H9 (cell line): ENCODE results near the gene RGS6. TPM values are rescaled to one million over a fixed set of nuclear protein-coding genes. Genes with fewer than 3 reads are reported as not detected.

Experiments
- DNase-seq: peaks from one replicate; pipeline ENCODE4 v3.0.0-alpha.2; 2017
- H2AFZ ChIP-seq: one replicate; pipeline ENCODE4 v1.6.1; 2013; ENCODE audit warnings: mild to moderate bottlenecking, low read length, control low read depth, moderate library complexity
- H2AK5ac ChIP-seq: 2 replicates; pipeline ENCODE4 v1.6.1; 2013; ENCODE audit warnings: low read length, control low read depth, mixed read lengths; ENCODE audit not compliant: insufficient read length
- H2BK120ac ChIP-seq: one replicate; pipeline ENCODE4 v1.6.1; 2013; ENCODE audit warnings: low read depth, mild to moderate bottlenecking, low read length, control low read depth, inconsistent platforms; ENCODE audit not compliant: poor library complexity, severe bottlenecking
- H2BK12ac ChIP-seq: 2 replicates; pipeline ENCODE4 v1.6.1; 2013; ENCODE audit warnings: low read length, control low read depth, mixed read lengths, low read depth; ENCODE audit not compliant: insufficient read length
- H2BK15ac ChIP-seq: 2 replicates; pipeline ENCODE4 v1.6.1; 2013; ENCODE audit warnings: low read depth, low read length, control low read depth
- H2BK20ac ChIP-seq: one replicate; pipeline ENCODE4 v1.6.1; 2013; ENCODE audit warnings: low read depth, mild to moderate bottlenecking, low read length, control low read depth, inconsistent platforms; ENCODE audit not compliant: poor library complexity, severe bottlenecking
- H2BK5ac ChIP-seq: 2 replicates; pipeline ENCODE4 v1.6.1; 2013; ENCODE audit warnings: low read length, control low read depth, mixed read lengths; ENCODE audit not compliant: insufficient read length
- H3K14ac ChIP-seq: 2 replicates; pipeline ENCODE4 v1.6.1; 2013; ENCODE audit warnings: low read length, control low read depth; ENCODE audit not compliant: insufficient read depth
- H3K18ac ChIP-seq: 2 replicates; pipeline ENCODE4 v1.6.1; 2013; ENCODE audit warnings: low read depth, mild to moderate bottlenecking, mixed read lengths, low read length, control low read depth; ENCODE audit not compliant: insufficient read length
- H3K23ac ChIP-seq: 2 replicates; pipeline ENCODE4 v1.6.1; 2013; ENCODE audit warnings: low read length, control low read depth, mixed read lengths, low read depth; ENCODE audit not compliant: insufficient read length
- H3K23me2 ChIP-seq: 2 replicates; pipeline ENCODE4 v1.6.1; 2013; ENCODE audit warnings: low read depth, mild to moderate bottlenecking, mixed read lengths, low read length, control low read depth; ENCODE audit not compliant: insufficient read length, poor library complexity, severe bottlenecking
- H3K27ac ChIP-seq: 2 replicates; pipeline ENCODE4 v1.5.1; 2013; ENCODE audit warnings: low read length, control low read depth, mixed read lengths, low read depth; ENCODE audit not compliant: insufficient read length
- H3K27me3 ChIP-seq: 2 replicates; pipeline ENCODE4 v1.6.1; 2013; ENCODE audit warnings: low read length, control low read depth, inconsistent platforms; ENCODE audit not compliant: insufficient read depth
- H3K4ac ChIP-seq: 2 replicates; pipeline ENCODE4 v1.6.1; 2013; ENCODE audit warnings: low read depth, mild to moderate bottlenecking, control low read depth, inconsistent platforms, low read length, moderate library complexity
- H3K4me1 ChIP-seq: 2 replicates; pipeline ENCODE4 v1.6.1; 2013; ENCODE audit warnings: low read length, control low read depth, inconsistent platforms; ENCODE audit not compliant: insufficient read depth
- H3K4me2 ChIP-seq: 2 replicates; pipeline ENCODE4 v1.6.1; 2013; ENCODE audit warnings: low read length, control low read depth, mixed read lengths; ENCODE audit not compliant: insufficient read length, insufficient read depth
- H3K56ac ChIP-seq: 2 replicates; pipeline ENCODE4 v1.6.1; 2013; ENCODE audit warnings: low read depth, mild to moderate bottlenecking, mixed read lengths, low read length, control low read depth; ENCODE audit not compliant: insufficient read length
- H3K79me1 ChIP-seq: 2 replicates; pipeline ENCODE4 v1.6.1; 2013; ENCODE audit warnings: low read depth, mild to moderate bottlenecking, moderate library complexity, low read length, control low read depth, inconsistent platforms; ENCODE audit not compliant: insufficient read depth, poor library complexity, severe bottlenecking
- H3K79me2 ChIP-seq: 2 replicates; pipeline ENCODE4 v1.6.1; 2013; ENCODE audit warnings: low read length, control low read depth, inconsistent platforms; ENCODE audit not compliant: insufficient read depth
- H3K9ac ChIP-seq: 2 replicates; pipeline ENCODE4 v1.6.1; 2013; ENCODE audit warnings: low read length, control low read depth, mixed read lengths; ENCODE audit not compliant: insufficient read length; ENCODE audit errors: extremely low read depth
- H3K9me3 ChIP-seq: one replicate; pipeline ENCODE4 v1.6.1; 2013; ENCODE audit warnings: low read depth, low read length, inconsistent platforms; ENCODE audit not compliant: control insufficient read depth
- H3T11ph ChIP-seq: one replicate; pipeline ENCODE4 v1.6.1; 2013; ENCODE audit warnings: mild to moderate bottlenecking, low read length, control low read depth, inconsistent platforms
- H4K20me1 ChIP-seq: one replicate; pipeline ENCODE4 v1.6.1; 2013; ENCODE audit not compliant: control insufficient read depth, insufficient read length, insufficient read depth
- H4K5ac ChIP-seq: 2 replicates; pipeline ENCODE4 v1.6.1; 2013; ENCODE audit warnings: low read depth, mild to moderate bottlenecking, mixed read lengths, low read length, control low read depth; ENCODE audit not compliant: insufficient read length
- H4K8ac ChIP-seq: replicated peaks from 2 replicates; pipeline ENCODE4 v1.6.1; 2013; ENCODE audit warnings: low read length, control low read depth, mixed read lengths, low read depth; ENCODE audit not compliant: insufficient read length
- H4K91ac ChIP-seq: 2 replicates; pipeline ENCODE4 v1.6.1; 2013; ENCODE audit warnings: low read depth, mild to moderate bottlenecking, moderate library complexity, mixed read lengths, low read length, control low read depth; ENCODE audit not compliant: insufficient read length
- H3K27ac Mint-ChIP-seq, 3 experiments: 2 replicates in 2 of 3; 3 replicates in 1 of 3; pipeline ENCODE4 v1.8.0; 2020 to 2021; ENCODE audit warnings: mixed read lengths in 3 of 3, mild to moderate bottlenecking in 1 of 3, moderate library complexity in 1 of 3
- H3K27me3 Mint-ChIP-seq: 2 replicates; pipeline ENCODE4 v1.8.0; 2021; ENCODE audit warnings: low read depth, mild to moderate bottlenecking, moderate library complexity, mixed read lengths
- H3K36me3 Mint-ChIP-seq, 3 experiments: 2 replicates in 2 of 3; 3 replicates in 1 of 3; pipeline ENCODE4 v1.8.0; 2020 to 2021; ENCODE audit warnings: low read depth in 3 of 3, mixed read lengths in 3 of 3; ENCODE audit not compliant: insufficient read depth in 1 of 3
- H3K4me1 Mint-ChIP-seq, 2 experiments: 2 replicates each; pipeline ENCODE4 v1.8.0; 2020; ENCODE audit warnings: mixed read lengths in 2 of 2
- H3K4me3 Mint-ChIP-seq, 2 experiments: 2 replicates in 1 of 2; 3 replicates in 1 of 2; pipeline ENCODE4 v1.8.0; 2020 to 2021; ENCODE audit warnings: mild to moderate bottlenecking in 2 of 2, mixed read lengths in 2 of 2, moderate library complexity in 1 of 2
- H3K9me3 Mint-ChIP-seq, 2 experiments: 2 replicates in 1 of 2; 3 replicates in 1 of 2; pipeline ENCODE4 v1.8.0; 2020; ENCODE audit warnings: mild to moderate bottlenecking in 2 of 2, mixed read lengths in 2 of 2, moderate library complexity in 1 of 2
- WGBS: extraction: QIAGEN DNeasy Blood & Tissue Kit; methylation state at CpG from one replicate; pipeline ENCODE4 v1.1.7; 2013; ENCODE audit warnings: missing lambda C conversion rate, low lambda C conversion rate, mixed read lengths; ENCODE audit not compliant: insufficient read length; ENCODE audit errors: extremely low coverage; 5-methylcytosine and 5-hydroxymethylcytosine counted together
- total RNA-seq: library from RNA; stranded (reverse); gene quantifications from 2 replicates; pipeline ENCODE4 v1.2.1, GENCODE V29; 2021
- TF ChIP-seq, protein P1 (sequence below): fragments of 200-600 bp; sonication (generic); conservative IDR thresholded peaks from 3 replicates; pipeline ENCODE4 v1.8.0; 2021; ENCODE audit warnings: antibody characterized with exemption, mild to moderate bottlenecking

Gene RGS6
- total RNA-seq, 1 experiment from 2014 or later = 3.0 TPM

GRCh38 chr14:72543341-72543740, 611.1 kb downstream of the RGS6 start:
- H3K4me1 ChIP-seq = no peaks in the 10 kb centered on the region
- H3T11ph ChIP-seq = no peak overlapping the region
- H4K5ac ChIP-seq = no peak overlapping the region
- no peak overlapping the region for H3K56ac ChIP-seq
- H3K27ac ChIP-seq = no peak overlapping the region
- no peak overlapping the region for H2BK5ac ChIP-seq
- H3K4ac ChIP-seq = no peak overlapping the region
- no peak overlapping the region for H3K18ac ChIP-seq
- no peaks in the 10 kb centered on the region for H3K23me2 ChIP-seq
- H3K9me3 ChIP-seq = no peaks in the 10 kb centered on the region
- no peaks in the 10 kb centered on the region for H3K79me2 ChIP-seq
- H4K8ac ChIP-seq = no peak overlapping the region
- H3K79me1 ChIP-seq = no peaks in the 10 kb centered on the region
- Mint-ChIP-seq H3K36me3 (no peaks in the 10 kb centered on the region), H3K4me1 (peaks cover 25 to 43% of the 10 kb centered on the region in 2 experiments), H3K27me3 (peaks cover 1% of the 10 kb centered on the region; the same call in 1 of the 2 replicates), H3K27ac (no peak overlapping the region; a peak in 1 of 7 replicates), H3K9me3 (no peaks in the 10 kb centered on the region), H3K4me3 (no peak overlapping the region; a peak in 1 of 5 replicates)
- no peak overlapping the region for H3K14ac ChIP-seq
- H4K91ac ChIP-seq = no peak overlapping the region
- TF ChIP-seq, protein P1, sequence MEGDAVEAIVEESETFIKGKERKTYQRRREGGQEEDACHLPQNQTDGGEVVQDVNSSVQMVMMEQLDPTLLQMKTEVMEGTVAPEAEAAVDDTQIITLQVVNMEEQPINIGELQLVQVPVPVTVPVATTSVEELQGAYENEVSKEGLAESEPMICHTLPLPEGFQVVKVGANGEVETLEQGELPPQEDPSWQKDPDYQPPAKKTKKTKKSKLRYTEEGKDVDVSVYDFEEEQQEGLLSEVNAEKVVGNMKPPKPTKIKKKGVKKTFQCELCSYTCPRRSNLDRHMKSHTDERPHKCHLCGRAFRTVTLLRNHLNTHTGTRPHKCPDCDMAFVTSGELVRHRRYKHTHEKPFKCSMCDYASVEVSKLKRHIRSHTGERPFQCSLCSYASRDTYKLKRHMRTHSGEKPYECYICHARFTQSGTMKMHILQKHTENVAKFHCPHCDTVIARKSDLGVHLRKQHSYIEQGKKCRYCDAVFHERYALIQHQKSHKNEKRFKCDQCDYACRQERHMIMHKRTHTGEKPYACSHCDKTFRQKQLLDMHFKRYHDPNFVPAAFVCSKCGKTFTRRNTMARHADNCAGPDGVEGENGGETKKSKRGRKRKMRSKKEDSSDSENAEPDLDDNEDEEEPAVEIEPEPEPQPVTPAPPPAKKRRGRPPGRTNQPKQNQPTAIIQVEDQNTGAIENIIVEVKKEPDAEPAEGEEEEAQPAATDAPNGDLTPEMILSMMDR = no peak
- no peak overlapping the region for H2BK15ac ChIP-seq
- H3K23ac ChIP-seq = no peak overlapping the region
- no peak overlapping the region for H2AK5ac ChIP-seq
- no peaks in the 10 kb centered on the region for H4K20me1 ChIP-seq
- H3K9ac ChIP-seq = no peak overlapping the region
- H3K4me2 ChIP-seq = no peak overlapping the region
- no CpG with 5 or more reads among the region's 1 CpG for WGBS
- no peak for DNase-seq
- no peak overlapping the region for H2BK120ac ChIP-seq
- H2AFZ ChIP-seq = no peak overlapping the region
- H2BK12ac ChIP-seq = no peak overlapping the region
- H2BK20ac ChIP-seq = no peak overlapping the region
- no peaks in the 10 kb centered on the region for H3K27me3 ChIP-seq
